HCT116 (cell line): ENCODE data around the gene PSAP. TPM values are rescaled to one million over a fixed set of nuclear protein-coding genes. Genes with fewer than 3 reads are reported as not detected.

Experiments
- ATAC-seq: fragments of 200-7000 bp; cut with Tn5 transposase; 2 replicates; pipeline ENCODE4 v1.9.1; 2020; ENCODE audit warnings: mild to moderate bottlenecking, moderate library complexity
- BruUV-seq: library from RNA; stranded (reverse); fragments of 400-500 nt; replicated peaks from 2 replicates; lab custom pipeline; 2021; lab: Mats Ljungman, UMichigan
- CTCF ChIA-PET: fragments of 300-600 bp; sonication (Branson Sonifier 250); formaldehyde crosslinking; loops from one replicate; lab custom pipeline; 2021; ENCODE audit warnings: antibody characterized with exemption; lab: Charles Lee
- POLR2A ChIA-PET: fragments of 300-600, 350-600 bp; sonication (Branson Sonifier 250); formaldehyde crosslinking; loops from one replicate; lab custom pipeline; 2021; ENCODE audit warnings: antibody characterized with exemption; lab: Charles Lee
- RAD21 ChIA-PET, 2 experiments: fragments of 300-600 bp; sonication (Branson Sonifier 250); formaldehyde crosslinking; loops; one replicate each; lab custom pipeline; 2023; ENCODE audit warnings: low total read pairs in 2 of 2; ENCODE audit not compliant: uncharacterized antibody in 2 of 2, unreplicated experiment in 2 of 2, low non-redundant PET in 1 of 2; lab: Charles Lee
- DNase-seq: peaks from one replicate; pipeline ENCODE4 v3.0.0-alpha.2; 2010; ENCODE audit warnings: low read depth, low spot score
- H2AFZ ChIP-seq: fragments of 200-600 bp; shearing (Covaris generic), sonication (generic); 2 replicates; pipeline ENCODE4 v1.6.1; 2017; ENCODE audit warnings: low read depth, mixed run types, mixed read lengths, antibody characterized with exemption, low read length; ENCODE audit not compliant: poor library complexity, severe bottlenecking
- H3K27ac ChIP-seq: 2 replicates; pipeline ENCODE4 v1.5.1; 2012; ENCODE audit warnings: low read depth, low read length
- H3K27me3 ChIP-seq: fragments of 200-600 bp; sonication (generic); 2 replicates; pipeline ENCODE4 v1.6.1; 2016; ENCODE audit warnings: mixed run types, low read length, mixed read lengths; ENCODE audit not compliant: insufficient read depth
- H3K36me3 ChIP-seq, 2 experiments: fragments of 200-500 bp in 1 of 2; fragments of 200-600 bp in 1 of 2; sonication (Bioruptor generic) in 1 of 2; sonication (generic) in 1 of 2; 2 replicates each; pipeline versions ENCODE4 v1.5.1 to v1.6.1; 2014 to 2016; ENCODE audit warnings: low read length in 2 of 2, inconsistent platforms in 1 of 2, mixed read lengths in 1 of 2, mixed run types in 1 of 2; ENCODE audit not compliant: insufficient read depth in 2 of 2, control insufficient read depth in 1 of 2
- H3K4me1 ChIP-seq, 2 experiments: fragments of 200-600 bp in 1 of 2; sonication (generic) in 1 of 2; 2 replicates each; pipeline versions ENCODE4 v1.5.1 to v1.6.1; 2012 to 2017; ENCODE audit warnings: low read length in 2 of 2, inconsistent platforms in 1 of 2, mild to moderate bottlenecking in 1 of 2, mixed read lengths in 1 of 2, mixed run types in 1 of 2, moderate library complexity in 1 of 2; ENCODE audit not compliant: insufficient read depth in 2 of 2, control insufficient read depth in 1 of 2
- H3K4me2 ChIP-seq: fragments of 200-600 bp; sonication (generic); 2 replicates; pipeline ENCODE4 v1.6.1; 2017; ENCODE audit warnings: mixed run types, low read length, mixed read lengths
- H3K4me3 ChIP-seq, 2 experiments: fragments of 200-600 bp in 1 of 2; sonication (generic) in 1 of 2; replicated peaks in 1 of 2; 2 replicates each; pipeline ENCODE4 v1.5.1; 2011 to 2016; ENCODE audit warnings: low read length in 2 of 2, control low read depth in 1 of 2, low read depth in 1 of 2, mild to moderate bottlenecking in 1 of 2, mixed read lengths in 1 of 2, mixed run types in 1 of 2
- H3K79me2 ChIP-seq: fragments of 200-600 bp; sonication (generic); 2 replicates; pipeline ENCODE4 v1.6.1; 2017; ENCODE audit warnings: mild to moderate bottlenecking, mixed run types, low read length, moderate library complexity, mixed read lengths; ENCODE audit not compliant: insufficient read depth
- H3K9ac ChIP-seq: fragments of 200-600 bp; sonication (generic); 2 replicates; pipeline ENCODE4 v1.6.1; 2016; ENCODE audit warnings: low read length, mixed read lengths
- H3K9me2 ChIP-seq: fragments of 200-600 bp; sonication (generic), shearing (Covaris generic); 2 replicates; pipeline ENCODE4 v1.6.1; 2017; ENCODE audit warnings: mixed run types, mild to moderate bottlenecking, moderate library complexity; ENCODE audit not compliant: insufficient read depth
- H3K9me3 ChIP-seq, 2 experiments: fragments of 200-500 bp in 1 of 2; fragments of 200-600 bp in 1 of 2; sonication (Bioruptor generic) in 1 of 2; sonication (generic) in 1 of 2; 2 replicates each; pipeline ENCODE4 v1.6.1; 2014 to 2017; ENCODE audit warnings: low read length in 2 of 2, mixed read lengths in 2 of 2, inconsistent platforms in 1 of 2, low read depth in 1 of 2, mild to moderate bottlenecking in 1 of 2, mixed run types in 1 of 2, moderate library complexity in 1 of 2; ENCODE audit not compliant: control insufficient read depth in 1 of 2, insufficient read depth in 1 of 2
- H4K20me1 ChIP-seq: fragments of 200-600 bp; sonication (generic), shearing (Covaris generic); 2 replicates; pipeline ENCODE4 v1.6.1; 2017; ENCODE audit warnings: mixed run types, mild to moderate bottlenecking, moderate library complexity; ENCODE audit not compliant: insufficient read depth
- CBX3 ChIP-seq: IDR thresholded peaks from 2 replicates; pipeline ENCODE4 v1.6.1; 2012; ENCODE audit warnings: low read depth
- CTCF ChIP-seq, 3 experiments: fragments of 200-600 bp in 1 of 3; sonication (generic) in 1 of 3; IDR thresholded peaks in 2 of 3; conservative IDR thresholded peaks in 1 of 3; 2 replicates each; pipeline ENCODE4 v1.5.1; 2012 to 2017; ENCODE audit warnings: low read depth in 2 of 3, low read length in 2 of 3, antibody characterized with exemption in 1 of 3, borderline replicate concordance in 1 of 3, control low read depth in 1 of 3, mild to moderate bottlenecking in 1 of 3, mixed read lengths in 1 of 3, mixed run types in 1 of 3, moderate library complexity in 1 of 3; ENCODE audit not compliant: insufficient read depth in 1 of 3
- EGR1 ChIP-seq: IDR thresholded peaks from 2 replicates; pipeline ENCODE4 v1.6.1; 2012; ENCODE audit warnings: low read depth
- RAD21 ChIP-seq: IDR thresholded peaks from 2 replicates; pipeline ENCODE4 v1.6.1; 2012; ENCODE audit warnings: low read depth, mild to moderate bottlenecking
- SP1 ChIP-seq: IDR thresholded peaks from 2 replicates; pipeline ENCODE4 v1.6.1; 2012; ENCODE audit warnings: low read depth
- TCF7L2 ChIP-seq: IDR thresholded peaks from 2 replicates; pipeline ENCODE4 v1.7.0; 2011; ENCODE audit warnings: borderline replicate concordance, inconsistent platforms; ENCODE audit not compliant: insufficient read depth, insufficient read length; ENCODE audit errors: extremely low read depth
- ZBTB33 ChIP-seq: IDR thresholded peaks from 2 replicates; pipeline ENCODE4 v1.6.1; 2011; ENCODE audit warnings: mild to moderate bottlenecking, low read length, moderate library complexity; ENCODE audit not compliant: insufficient replicate concordance; ENCODE audit errors: extremely low read depth
- ZFX ChIP-seq: fragments of 450-650 bp; IDR thresholded peaks from 2 replicates; pipeline ENCODE4 v1.6.1; 2017
- intact Hi-C: fragments of 100-400 bp; cut with micrococcal nuclease; formaldehyde crosslinking; loops from 2 replicates; pipeline ENCODE4 v1.10.0; 2022
- total RNA-seq: library from RNA; stranded (reverse); gene quantifications from one replicate; pipeline ENCODE4 v1.2.1, GENCODE V29; 2021; ENCODE audit not compliant: unreplicated experiment

The PSAP gene
- total RNA-seq, 1 experiment from 2014 or later, result 444 TPM

- Histone ChIP-seq H3K79me2 (peaks cover 90% of the 10 kb centered on the region), H2AFZ (no peak overlapping the region), H3K9ac (no peak overlapping the region), H3K9me2 (no peaks in the 10 kb centered on the region), H3K4me1 (peaks cover 9 to 31% of the 10 kb centered on the region in 2 experiments), H4K20me1 (peaks cover 3% of the 10 kb centered on the region; the same call in 1 of the 2 replicates), H3K27me3 (no peaks in the 10 kb centered on the region), H3K4me2 (no peak overlapping the region), H3K36me3 (no peaks in the 10 kb centered on the region), H3K27ac (no peak overlapping the region), H3K4me3 (no peak overlapping the region), H3K9me3 (no peaks in the 10 kb centered on the region)
- TF ChIP-seq EGR1 (no peak), TCF7L2 (no peak), CTCF (IDR thresholded peaks at IDR 0.05 in 2 of 3, conservative IDR thresholded peaks at IDR 0.05 in 1 of 3; ENCODE audit: borderline replicate concordance in 1 of 3, insufficient read depth in 1 of 3, low read depth in 2 of 3, low read length in 2 of 3) (no peak), ZFX (no peak), CBX3 (no peak), SP1 (no peak), ZBTB33 (no peak), RAD21 (no peak)
- ChIA-PET CTCF (no interaction called here), RAD21 (no interaction called here), POLR2A (interaction anchor here (1.6 kb wide), 1 partner anchor 8 kb away, joined by 5 read pairs; the partner anchor contains the start of gene PSAP)
- no peak for ATAC-seq
- no peak for DNase-seq
- BruUV-seq, result no TSS peak
- intact Hi-C loops, result no loop called here
Measured at GRCh38 chr10:71842856-71843686, 8.0 kb downstream of the PSAP start.
